HG03108 (cell line): ENCODE data around the gene CAMTA1.

Source experiments
- ATAC-seq: cut with Tn5 transposase; IDR thresholded peaks from one replicate; pipeline ENCODE4 v1.9.1; 2021; ENCODE audit warnings: moderate library complexity; ENCODE audit not compliant: unreplicated experiment

The CAMTA1 gene

GRCh38 chr1:7476861-7477547 lies 691.8 kb downstream of the CAMTA1 start:
- no peak for ATAC-seq

DNA sequence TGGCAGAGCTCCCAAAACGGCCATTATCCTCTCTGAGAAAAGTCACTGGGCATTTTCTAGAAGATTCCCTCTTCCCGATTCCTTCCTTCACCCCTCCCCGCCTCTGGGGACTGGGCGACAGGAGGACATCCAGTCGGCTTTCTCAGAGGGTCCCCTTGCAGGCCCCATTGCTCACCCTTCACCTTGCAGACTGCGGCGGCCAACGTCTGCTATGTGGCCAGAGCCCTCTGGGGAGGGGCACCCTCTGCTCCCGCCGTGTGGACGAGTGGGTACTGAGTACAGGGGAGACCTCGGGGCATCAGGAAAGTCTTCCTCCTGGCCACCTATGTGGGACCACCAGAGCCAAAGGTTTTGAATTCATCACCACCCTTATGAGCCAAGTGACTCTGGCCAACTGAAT lies 692.3 kb downstream of the CAMTA1 start:
- no peak for ATAC-seq

- no peak for ATAC-seq
Observed at GRCh38 chr1:7478142-7478790, 693.0 kb downstream of the CAMTA1 start.

DNA sequence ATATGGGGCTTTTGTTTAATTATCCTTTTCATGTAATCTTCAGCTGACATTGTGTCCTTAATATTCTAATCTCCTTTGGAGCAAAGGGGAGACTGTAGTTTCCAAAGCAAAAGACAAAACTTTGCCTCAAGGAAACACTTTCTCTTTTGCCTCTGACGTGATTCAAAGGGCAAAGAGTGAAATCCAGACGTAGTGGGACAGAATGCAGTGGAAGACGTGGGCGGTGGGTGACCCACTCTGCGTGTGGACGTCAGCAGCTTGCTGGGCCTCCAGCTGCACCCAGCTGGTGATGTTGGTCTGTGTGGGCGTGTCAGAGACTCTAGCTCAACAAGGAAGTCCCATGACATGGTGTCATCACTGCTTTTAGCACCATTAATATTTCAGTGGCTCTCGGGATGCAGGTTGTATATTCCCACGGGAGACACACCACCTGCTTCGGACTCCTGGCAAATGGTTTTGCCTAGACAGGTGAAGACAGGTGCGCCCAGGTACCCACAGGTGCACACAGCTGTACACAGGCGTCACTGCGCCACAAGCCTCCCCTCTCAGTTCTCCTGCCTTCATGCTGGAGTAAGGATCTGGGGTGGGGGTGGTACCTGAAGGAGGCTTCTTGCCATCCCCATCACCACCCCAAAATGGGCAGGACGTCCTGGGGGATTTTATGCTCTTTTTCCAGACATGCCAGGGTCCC lies 693.7 kb downstream of the CAMTA1 start:
- no peak for ATAC-seq

- no peak for ATAC-seq
Observed at GRCh38 chr1:7479571-7479970, 694.3 kb downstream of the CAMTA1 start.

- no peak for ATAC-seq
Observed at GRCh38 chr1:7481194-7481593, 695.9 kb downstream of the CAMTA1 start.

- ATAC-seq, result no peak
Observed at GRCh38 chr1:7482077-7482476, 696.8 kb downstream of the CAMTA1 start.

DNA sequence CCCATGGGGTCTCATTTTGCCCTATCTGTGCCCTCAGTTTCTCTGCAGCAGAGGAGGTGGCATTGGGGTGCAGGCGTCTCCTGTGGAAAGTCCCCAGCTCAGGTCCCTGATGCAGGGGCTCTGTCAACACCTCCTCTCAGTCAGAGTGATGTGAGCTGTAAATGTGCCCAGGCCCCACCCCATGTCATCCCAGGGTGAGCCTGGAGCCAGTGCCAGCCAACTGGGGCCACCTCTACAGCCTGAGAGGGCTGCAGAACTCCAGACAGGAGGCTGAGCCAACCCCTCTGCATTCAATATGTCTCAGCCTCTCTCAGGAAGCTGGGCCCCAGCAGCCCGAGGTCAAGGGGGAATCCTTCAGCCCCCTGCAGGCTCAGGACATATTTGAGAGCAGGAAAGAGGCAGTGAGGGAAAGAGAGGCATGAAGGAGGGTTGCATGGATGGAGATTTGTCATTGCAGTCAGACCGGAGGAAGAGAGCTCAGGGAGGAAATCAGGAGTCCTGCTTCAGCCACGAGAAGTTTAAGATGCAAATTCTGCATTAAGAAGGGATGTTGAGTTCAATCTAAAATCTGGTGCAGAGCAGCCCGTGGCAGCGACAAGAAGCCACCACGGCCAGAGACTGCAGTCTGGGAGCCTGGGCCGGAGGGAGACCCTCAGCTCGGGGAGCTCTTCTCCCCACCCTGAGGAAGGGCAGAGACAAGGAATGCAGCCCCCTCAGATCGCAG lies 697.7 kb downstream of the CAMTA1 start:
- ATAC-seq, result no peak

DNA sequence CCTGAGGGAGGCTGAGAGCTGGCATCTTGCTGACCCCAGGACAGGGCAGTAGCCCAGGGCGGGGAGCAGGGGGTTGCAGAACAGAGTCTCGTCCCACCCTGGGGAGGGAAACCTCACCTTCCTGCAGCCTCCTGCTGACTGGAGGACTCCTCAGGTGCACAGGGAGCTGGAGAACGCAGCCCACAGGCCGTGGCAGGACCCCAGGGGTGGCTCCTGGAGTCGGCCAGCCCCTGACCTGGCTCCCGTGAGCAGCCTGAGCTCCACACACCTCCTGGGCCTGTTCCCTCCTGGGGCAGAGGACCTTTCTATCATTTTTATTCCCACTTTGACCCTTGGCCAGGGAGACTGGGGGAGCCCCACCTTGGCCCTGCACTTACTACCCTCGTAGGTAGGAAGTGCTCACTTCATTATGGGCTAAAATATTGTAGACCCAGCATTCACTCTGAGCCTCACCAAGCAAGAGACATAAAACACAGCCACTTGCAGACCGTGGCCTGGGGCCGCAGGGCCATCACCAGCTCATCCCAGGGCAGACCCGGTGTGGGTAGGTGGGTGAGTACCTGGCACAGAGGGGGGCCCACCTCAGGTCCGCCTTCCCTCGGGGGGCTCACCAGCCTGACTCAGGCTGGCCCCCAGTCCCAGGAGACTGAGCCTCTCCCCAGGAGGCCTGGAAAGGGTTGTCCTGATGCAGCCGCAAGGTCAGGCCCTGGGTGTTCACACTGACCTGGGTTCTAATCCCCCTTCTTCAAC lies 698.6 kb downstream of the CAMTA1 start:
- ATAC-seq, result no peak

- no peak for ATAC-seq
Observed at GRCh38 chr1:7485086-7485780, 700.0 kb downstream of the CAMTA1 start.

- no peak for ATAC-seq
Observed at GRCh38 chr1:7485826-7486225, 700.6 kb downstream of the CAMTA1 start.

DNA sequence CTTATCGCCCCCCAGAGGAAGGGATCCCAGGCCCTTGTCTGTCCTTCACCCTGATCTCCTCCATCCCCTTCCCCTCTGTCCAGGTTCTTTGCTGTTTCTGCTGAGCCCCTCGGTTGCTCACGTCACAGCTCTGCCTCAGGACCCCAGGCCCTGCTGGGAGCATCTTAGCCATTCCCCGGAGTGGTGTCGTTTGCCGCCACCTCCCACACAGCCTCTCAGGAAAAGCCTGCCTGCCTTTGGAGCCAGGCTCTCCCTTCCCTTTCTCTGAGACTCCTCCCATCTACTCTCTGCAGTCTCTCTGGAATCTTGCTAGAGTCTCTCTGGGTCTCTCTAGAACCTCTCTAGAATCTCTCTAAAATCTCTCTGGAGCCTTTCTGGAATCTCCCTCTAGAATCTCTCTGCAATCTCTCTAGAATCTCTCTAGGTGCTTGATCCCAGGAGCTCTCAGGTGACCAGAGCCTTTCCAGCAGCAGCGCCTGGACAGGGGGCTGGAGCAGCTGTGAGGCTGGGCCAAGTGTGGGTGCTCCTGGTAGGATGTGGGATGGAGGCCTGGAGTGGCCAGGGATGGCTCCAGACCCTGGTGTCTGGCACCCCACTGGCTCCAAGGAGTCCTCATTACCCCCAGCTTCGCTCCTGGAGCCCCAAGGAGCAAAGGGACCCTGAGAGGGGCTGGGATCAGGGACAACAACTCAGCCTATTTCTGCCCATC lies 702.7 kb downstream of the CAMTA1 start:
- no peak for ATAC-seq

DNA sequence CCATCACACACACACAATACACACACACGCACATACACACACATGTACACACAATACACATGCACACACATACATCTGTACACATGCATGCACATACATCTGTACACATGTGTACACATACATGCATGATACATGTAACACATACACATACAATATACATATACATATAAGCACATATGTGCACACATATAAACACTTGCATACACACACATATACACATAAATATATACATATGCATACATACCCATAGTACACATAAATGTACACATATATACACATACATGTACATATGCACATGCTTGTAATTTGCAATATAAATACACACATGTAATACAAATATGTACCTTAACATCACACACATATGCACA lies 703.2 kb downstream of the CAMTA1 start:
- no peak for ATAC-seq

DNA sequence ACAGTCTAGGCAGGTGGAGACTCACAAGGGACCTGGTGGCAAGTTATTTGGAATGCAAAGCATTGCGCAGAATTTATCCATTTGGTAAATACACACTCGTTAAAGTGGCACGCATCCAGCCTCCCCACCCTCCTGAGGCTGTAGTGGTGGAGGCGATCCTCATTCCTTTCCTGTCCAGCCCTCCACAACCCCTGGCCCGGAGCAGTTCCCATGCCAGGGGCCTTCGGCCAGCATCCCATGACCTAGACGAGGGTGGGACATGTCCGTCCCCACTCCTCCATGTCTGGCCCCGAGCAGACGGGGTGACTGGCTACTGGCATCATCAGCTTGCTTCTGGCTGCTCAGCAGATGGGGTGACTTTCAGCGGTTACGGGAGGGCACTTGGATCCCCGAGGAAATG lies 704.3 kb downstream of the CAMTA1 start:
- no peak for ATAC-seq

- no peak for ATAC-seq
Observed at GRCh38 chr1:7490576-7490975, 705.3 kb downstream of the CAMTA1 start.

DNA sequence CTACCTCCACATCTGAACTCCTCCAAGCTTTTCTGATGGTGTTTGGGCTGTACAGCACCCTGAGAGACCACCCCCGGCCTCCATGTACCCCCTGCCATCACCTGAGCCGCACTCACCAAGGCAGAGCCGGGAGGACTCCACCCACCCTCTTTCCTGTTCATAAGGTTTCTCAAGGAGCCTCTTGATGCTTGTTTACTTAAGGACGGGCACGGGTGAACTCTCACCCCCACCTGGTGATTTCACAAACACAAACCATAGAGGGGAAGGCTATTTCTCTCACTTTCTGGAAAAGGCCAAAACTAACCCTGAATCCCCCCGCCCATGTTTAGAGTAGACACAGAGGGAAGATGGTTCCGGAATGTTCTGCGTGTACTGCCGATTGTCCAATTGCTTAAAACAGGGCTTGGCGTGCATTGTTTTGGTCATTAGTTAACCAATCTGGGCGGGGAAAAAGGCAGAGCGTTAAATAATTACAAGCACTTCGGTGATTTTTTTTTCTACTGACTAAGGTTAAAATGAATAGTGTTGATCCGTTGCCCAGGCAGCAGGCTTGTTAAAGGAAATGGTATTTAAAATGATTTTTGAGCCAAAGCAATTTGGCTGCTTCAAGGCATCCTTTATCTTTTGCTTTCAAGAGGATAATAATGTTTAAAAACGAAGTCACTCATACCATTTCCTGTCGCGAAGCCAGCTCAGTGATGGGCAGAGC lies 706.0 kb downstream of the CAMTA1 start:
- no peak for ATAC-seq

DNA sequence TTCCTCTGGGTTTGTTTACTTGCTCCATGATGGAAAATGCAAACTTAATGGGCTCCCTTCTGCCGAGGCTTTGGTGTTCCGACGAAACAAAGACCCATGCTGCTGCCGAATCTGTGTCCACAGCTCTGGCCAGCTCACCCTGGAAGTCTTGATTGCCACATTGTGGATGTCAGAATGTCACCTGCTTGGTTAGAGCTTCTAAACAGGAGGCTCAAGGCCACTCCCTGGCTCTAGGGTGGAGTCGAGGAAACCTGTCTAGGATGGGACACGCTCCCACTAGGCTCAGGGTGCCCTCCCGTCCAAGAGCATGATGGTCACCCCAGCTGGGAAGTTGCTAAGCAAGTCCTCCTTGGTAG lies 706.5 kb downstream of the CAMTA1 start:
- ATAC-seq, result no peak

GRCh38 chr1:7493711-7494454 lies 708.6 kb downstream of the CAMTA1 start:
- no peak for ATAC-seq

GRCh38 chr1:7495962-7496361 lies 710.7 kb downstream of the CAMTA1 start:
- ATAC-seq, result no peak
